ENCODE data around the gene ATF7.
A peak's percentile ranks its signal among the peaks of the same experiment; 100 is the strongest.

Gene ATF7

GRCh38 chr12:53481458-53481857 lies 144.7 kb downstream of the ATF7 start:
- DNase-seq = peak; percentile 37

GRCh38 chr12:53480491-53481442 lies 145.4 kb downstream of the ATF7 start:
- DNase-seq = no peak

GRCh38 chr12:53479331-53479730 lies 146.9 kb downstream of the ATF7 start:
- DNase-seq = no peak

GRCh38 chr12:53478865-53479264 lies 147.3 kb downstream of the ATF7 start:
- DNase-seq = no peak

GRCh38 chr12:53476769-53477209 lies 149.4 kb downstream of the ATF7 start:
- DNase-seq = peak; percentile 47

GRCh38 chr12:53474819-53475218 lies 151.4 kb downstream of the ATF7 start:
- no peak for DNase-seq

GRCh38 chr12:53474077-53474476 lies 152.1 kb downstream of the ATF7 start:
- DNase-seq = no peak

- DNase-seq = no peak
Measured at GRCh38 chr12:53472056-53472582, 154.1 kb downstream of the ATF7 start.

GRCh38 chr12:53468282-53468681 lies 157.9 kb downstream of the ATF7 start:
- DNase-seq = no peak

GRCh38 chr12:53467880-53468279 lies 158.3 kb downstream of the ATF7 start:
- no peak for DNase-seq

GRCh38 chr12:53467082-53467481 lies 159.1 kb downstream of the ATF7 start:
- DNase-seq = no peak

GRCh38 chr12:53466640-53467039 lies 159.5 kb downstream of the ATF7 start:
- no peak for DNase-seq

GRCh38 chr12:53465679-53466078 lies 160.5 kb downstream of the ATF7 start:
- DNase-seq = no peak

GRCh38 chr12:53464685-53465418 lies 161.3 kb downstream of the ATF7 start:
- DNase-seq = no peak

GRCh38 chr12:53463802-53464560 lies 162.2 kb downstream of the ATF7 start:
- no peak for DNase-seq

GRCh38 chr12:53462935-53463334 lies 163.2 kb downstream of the ATF7 start:
- DNase-seq = no peak

GRCh38 chr12:53461591-53461990 lies 164.6 kb downstream of the ATF7 start:
- no peak for DNase-seq

- DNase-seq = no peak
Measured at GRCh38 chr12:53461059-53461458, 165.1 kb downstream of the ATF7 start.

GRCh38 chr12:53459097-53459496 lies 167.1 kb downstream of the ATF7 start:
- no peak for DNase-seq
